Colonic mucosa (tissue), 4 donors: ENCODE measurements around the gene GPC5. TPM values are rescaled to one million over a fixed set of nuclear protein-coding genes. Genes with fewer than 3 reads are reported as not detected.

Experiments
- DNase-seq: peaks from one replicate; pipeline ENCODE4 v3.0.0-alpha.2; 2020
- H3K27ac ChIP-seq: fragments of 200-600 bp; one replicate; pipeline ENCODE4 v1.8.0; 2021
- H3K27me3 ChIP-seq: fragments of 200-600 bp; one replicate; pipeline ENCODE4 v1.8.0; 2021
- H3K36me3 ChIP-seq: fragments of 200-600 bp; one replicate; pipeline ENCODE4 v1.8.0; 2021
- H3K4me1 ChIP-seq: fragments of 200-600 bp; one replicate; pipeline ENCODE4 v1.8.0; 2021; ENCODE audit warnings: mild to moderate bottlenecking
- H3K4me3 ChIP-seq: fragments of 200-600 bp; one replicate; pipeline ENCODE4 v1.8.0; 2021
- H3K9ac ChIP-seq, 2 donors: one replicate each; pipeline ENCODE4 v1.7.0; 2013; ENCODE audit warnings: control low read depth in 2 of 2, low read depth in 2 of 2, low read length in 2 of 2
- H3K9me3 ChIP-seq: fragments of 200-600 bp; one replicate; pipeline ENCODE4 v1.8.0; 2021
- intact Hi-C: fragments of 100-400 bp; cut with DNase I; formaldehyde crosslinking; loops from one replicate; pipeline ENCODE4 v1.14.1; 2022
- total RNA-seq, 2 donors: library from RNA; stranded (reverse); fragmentation: NEBNext Ultra II Directional in 1 of 2; extraction: Animal tissue kit (Norgen Biotek cat#: 25700) in 1 of 2; gene quantifications; one replicate each; pipeline ENCODE4 v1.2.1, GENCODE V29; 2021
- TF ChIP-seq, protein P1 (sequence below): fragments of 200-600 bp; IDR thresholded peaks from one replicate; pipeline ENCODE4 v1.8.0; 2022; ENCODE audit warnings: antibody characterized with exemption, mild to moderate bottlenecking
- donor health status: healthy.
- donor health status: DM: no; HTN: no; CAD: no.
- donor health status: DM: no; HTN: no; CAD: no.

GPC5 gene
- total RNA-seq, 2 donors from 2014 or later, result 0.42 TPM; not detected in 1

DNA sequence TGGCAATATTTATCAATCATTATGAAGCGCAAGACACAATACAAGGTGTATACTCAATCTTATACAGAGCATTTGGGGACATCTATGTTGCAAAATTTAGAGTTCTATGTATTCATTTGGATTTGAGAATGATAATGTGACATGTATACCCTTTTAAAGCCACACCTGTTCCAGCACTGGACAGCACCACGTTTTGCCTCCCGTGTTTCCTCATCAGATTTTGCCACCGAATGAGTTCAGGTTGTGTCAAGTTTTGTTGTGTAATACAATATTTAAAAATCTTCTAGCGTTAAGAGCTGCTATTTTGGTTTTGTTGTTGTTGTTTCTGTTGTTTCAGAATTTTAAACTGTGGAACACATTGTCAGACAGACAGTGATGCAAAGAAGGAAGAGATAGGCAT, 1259.9 kb downstream of the GPC5 start:
- Histone ChIP-seq H3K36me3 (no peaks in the 10 kb centered on the region), H3K27me3 (no peaks in the 10 kb centered on the region), H3K27ac (no peak overlapping the region), H3K9me3 (no peaks in the 10 kb centered on the region), H3K4me1 (no peaks in the 10 kb centered on the region), H3K9ac (no peak overlapping the region), H3K4me3 (no peak overlapping the region)
- DNase-seq, result no peak
- intact Hi-C loops, result no loop called here
- TF ChIP-seq, protein P1, sequence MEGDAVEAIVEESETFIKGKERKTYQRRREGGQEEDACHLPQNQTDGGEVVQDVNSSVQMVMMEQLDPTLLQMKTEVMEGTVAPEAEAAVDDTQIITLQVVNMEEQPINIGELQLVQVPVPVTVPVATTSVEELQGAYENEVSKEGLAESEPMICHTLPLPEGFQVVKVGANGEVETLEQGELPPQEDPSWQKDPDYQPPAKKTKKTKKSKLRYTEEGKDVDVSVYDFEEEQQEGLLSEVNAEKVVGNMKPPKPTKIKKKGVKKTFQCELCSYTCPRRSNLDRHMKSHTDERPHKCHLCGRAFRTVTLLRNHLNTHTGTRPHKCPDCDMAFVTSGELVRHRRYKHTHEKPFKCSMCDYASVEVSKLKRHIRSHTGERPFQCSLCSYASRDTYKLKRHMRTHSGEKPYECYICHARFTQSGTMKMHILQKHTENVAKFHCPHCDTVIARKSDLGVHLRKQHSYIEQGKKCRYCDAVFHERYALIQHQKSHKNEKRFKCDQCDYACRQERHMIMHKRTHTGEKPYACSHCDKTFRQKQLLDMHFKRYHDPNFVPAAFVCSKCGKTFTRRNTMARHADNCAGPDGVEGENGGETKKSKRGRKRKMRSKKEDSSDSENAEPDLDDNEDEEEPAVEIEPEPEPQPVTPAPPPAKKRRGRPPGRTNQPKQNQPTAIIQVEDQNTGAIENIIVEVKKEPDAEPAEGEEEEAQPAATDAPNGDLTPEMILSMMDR, result no peak

DNA sequence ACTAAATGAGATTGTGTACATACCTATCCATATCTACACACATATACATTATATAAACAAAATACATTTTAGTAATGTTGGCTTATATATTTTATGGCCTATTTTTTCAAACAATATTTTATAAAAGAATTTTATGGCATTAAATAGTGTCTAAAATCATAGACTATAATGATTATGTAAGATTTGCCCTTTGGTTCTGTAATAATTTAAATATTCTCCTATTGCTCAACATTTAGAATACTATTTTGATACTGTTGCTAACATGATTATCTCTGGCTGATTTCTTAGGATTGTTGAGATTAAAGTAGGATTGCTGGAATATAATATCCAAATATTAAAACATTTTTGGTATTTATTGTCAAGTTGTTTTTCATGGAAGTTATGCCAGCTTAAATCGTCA, 1263.0 kb downstream of the GPC5 start:
- H3K9ac ChIP-seq, result no peak overlapping the region
- no peak for DNase-seq
- TF ChIP-seq, protein P1, result no peak
- H3K9me3 ChIP-seq, result no peaks in the 10 kb centered on the region
- no peaks in the 10 kb centered on the region for H3K27me3 ChIP-seq
- no peak overlapping the region for H3K27ac ChIP-seq
- H3K4me3 ChIP-seq, result no peak overlapping the region
- H3K36me3 ChIP-seq, result no peaks in the 10 kb centered on the region
- intact Hi-C loops, result no loop called here
- H3K4me1 ChIP-seq, result no peaks in the 10 kb centered on the region

- Histone ChIP-seq H3K4me3 (no peak overlapping the region), H3K36me3 (no peaks in the 10 kb centered on the region), H3K9ac (no peak overlapping the region), H3K4me1 (no peaks in the 10 kb centered on the region), H3K9me3 (no peaks in the 10 kb centered on the region), H3K27ac (no peak overlapping the region), H3K27me3 (no peaks in the 10 kb centered on the region)
- no peak for DNase-seq
- intact Hi-C loops, result no loop called here
- TF ChIP-seq, protein P1, result no peak
Observed at GRCh38 chr13:92668157-92668556, 1269.7 kb downstream of the GPC5 start.

DNA sequence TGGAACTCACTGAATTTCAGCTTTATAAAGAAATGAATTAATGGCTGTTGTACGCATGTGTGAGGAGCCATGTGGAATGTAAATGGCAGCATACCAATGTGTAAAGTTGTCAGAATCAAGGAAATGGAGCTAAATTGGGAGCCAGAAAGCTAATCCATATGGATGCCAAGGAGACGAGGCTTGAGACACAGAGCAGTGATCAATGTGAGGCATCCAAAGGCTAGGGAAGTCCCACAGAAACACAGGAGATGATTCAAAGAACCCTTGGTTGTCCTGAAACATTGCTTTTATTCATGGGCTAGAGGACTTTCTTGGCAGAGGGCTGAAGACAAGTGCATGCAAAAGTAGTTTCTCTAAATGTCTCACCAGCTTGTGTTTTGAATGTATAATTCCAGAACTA, 1271.7 kb downstream of the GPC5 start:
- Histone ChIP-seq H3K9ac (no peak overlapping the region), H3K27ac (no peak overlapping the region), H3K9me3 (no peaks in the 10 kb centered on the region), H3K4me1 (no peaks in the 10 kb centered on the region), H3K4me3 (no peak overlapping the region), H3K36me3 (no peaks in the 10 kb centered on the region), H3K27me3 (no peaks in the 10 kb centered on the region)
- no peak for DNase-seq
- TF ChIP-seq, protein P1, result no peak
- intact Hi-C loops, result no loop called here

DNA sequence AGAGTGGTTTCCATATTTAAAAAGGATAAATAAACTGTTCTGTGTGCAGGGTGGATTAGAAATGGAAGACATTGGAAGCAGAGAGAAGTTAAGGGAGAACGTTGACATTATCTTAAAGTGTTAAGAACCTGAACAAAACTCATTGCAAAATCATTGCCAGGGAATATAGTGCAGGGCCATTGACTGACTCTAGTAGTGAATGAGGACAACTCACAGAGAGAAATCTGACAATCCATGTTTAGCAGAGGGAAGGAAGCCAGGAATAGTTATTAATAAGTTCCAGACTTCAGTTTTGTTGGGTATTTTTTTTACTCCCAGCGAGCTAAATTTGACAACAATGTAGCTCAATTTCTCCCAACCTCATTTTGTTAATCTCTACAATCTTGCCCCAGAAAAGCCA, 1273.4 kb downstream of the GPC5 start:
- Histone ChIP-seq H3K9me3 (no peaks in the 10 kb centered on the region), H3K4me1 (no peaks in the 10 kb centered on the region), H3K4me3 (no peak overlapping the region), H3K9ac (no peak overlapping the region), H3K27me3 (no peaks in the 10 kb centered on the region), H3K27ac (no peak overlapping the region), H3K36me3 (no peaks in the 10 kb centered on the region)
- TF ChIP-seq, protein P1, result no peak
- intact Hi-C loops, result no loop called here
- DNase-seq, result no peak

DNA sequence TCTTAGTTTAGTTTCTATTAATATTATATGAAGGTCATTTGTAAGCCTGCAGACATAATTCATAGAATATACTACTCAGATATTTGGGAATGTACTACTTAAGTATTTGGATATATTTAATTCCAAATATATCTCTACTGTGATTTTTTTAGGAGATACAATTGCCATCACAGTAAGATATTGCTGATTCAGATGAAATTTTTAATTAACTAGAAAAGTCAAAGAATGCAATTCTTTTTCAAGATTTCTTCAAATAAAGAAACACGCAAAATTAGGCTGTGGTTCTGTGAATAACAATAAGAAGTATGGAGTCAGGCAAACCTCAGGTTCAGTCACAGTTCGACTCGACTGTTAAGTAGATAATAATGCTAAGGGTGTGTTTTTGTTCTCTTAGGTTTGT, 1277.8 kb downstream of the GPC5 start:
- Histone ChIP-seq H3K27me3 (no peaks in the 10 kb centered on the region), H3K36me3 (no peaks in the 10 kb centered on the region), H3K9ac (no peak overlapping the region), H3K27ac (no peak overlapping the region), H3K9me3 (no peaks in the 10 kb centered on the region), H3K4me1 (no peaks in the 10 kb centered on the region), H3K4me3 (no peak overlapping the region)
- DNase-seq, result no peak
- TF ChIP-seq, protein P1, result no peak
- intact Hi-C loops, result no loop called here
